ENCODE data around the gene MAN1C1.

Gene MAN1C1

GRCh38 chr1:25809929-25810328 is 193.3 kb downstream of the MAN1C1 start:
- no peaks in the 10 kb centered on the region for H3K27me3 ChIP-seq (ENCODE audit: insufficient read depth, low read length, poor library complexity)
- H3K9ac ChIP-seq (ENCODE audit: low read depth, low read length), result no peak overlapping the region
- no peak overlapping the region for H3K4me2 ChIP-seq (ENCODE audit: insufficient read depth, low read length)
- ATAC-seq (ENCODE audit: insufficient read depth, low read depth) (no peak), DNase-seq (no peak)
- H3K4me3 ChIP-seq (ENCODE audit: low read depth in 1 of 2, low read length in 2 of 2), result no peak overlapping the region
- no peak for TF ChIP-seq CTCF (IDR thresholded peaks at IDR 0.05; ENCODE audit: borderline replicate concordance, extremely low read depth, low read length, poor library complexity, severe bottlenecking)
- TF ChIP-seq EZH2 (IDR thresholded peaks at IDR 0.05; ENCODE audit: borderline replicate concordance, low read depth, low read length, severe bottlenecking), result no peak
- H3K36me3 ChIP-seq (ENCODE audit: insufficient read depth, low read length), result no peaks in the 10 kb centered on the region
- H4K20me1 ChIP-seq (ENCODE audit: insufficient read depth, low read length), result peaks cover 8% of the 10 kb centered on the region
- H2AFZ ChIP-seq (ENCODE audit: low read depth, low read length), result no peak overlapping the region
- no peak overlapping the region for H3K27ac ChIP-seq (ENCODE audit: low read length)
- no peaks in the 10 kb centered on the region for H3K79me2 ChIP-seq (ENCODE audit: insufficient read depth, low read length)
- no peaks in the 10 kb centered on the region for H3K9me3 ChIP-seq (ENCODE audit: insufficient read depth, low read length, severe bottlenecking)
- peaks cover 3% of the 10 kb centered on the region for H3K4me1 ChIP-seq (ENCODE audit: insufficient read depth, low read length)

- no peak overlapping the region for H3K27ac ChIP-seq (ENCODE audit: low read length)
- no peak overlapping the region for H3K4me3 ChIP-seq (ENCODE audit: low read depth in 1 of 2, low read length in 2 of 2)
- 0 out of 2 replicates have a peak overlapping the region, but pooled peaks have one; percentile 12 for H3K9ac ChIP-seq (ENCODE audit: low read depth, low read length)
- no peaks in the 10 kb centered on the region for H3K36me3 ChIP-seq (ENCODE audit: insufficient read depth, low read length)
- no peak overlapping the region for H3K4me2 ChIP-seq (ENCODE audit: insufficient read depth, low read length)
- peak overlapping the region; percentile 68; the same call in 1 of the 2 replicates for H2AFZ ChIP-seq (ENCODE audit: low read depth, low read length)
- H4K20me1 ChIP-seq (ENCODE audit: insufficient read depth, low read length), result peaks cover 8% of the 10 kb centered on the region
- peaks cover 3% of the 10 kb centered on the region for H3K4me1 ChIP-seq (ENCODE audit: insufficient read depth, low read length)
- DNase-seq (peak; percentile 78), ATAC-seq (ENCODE audit: insufficient read depth, low read depth) (peak; percentile 90)
- no peaks in the 10 kb centered on the region for H3K9me3 ChIP-seq (ENCODE audit: insufficient read depth, low read length, severe bottlenecking)
- H3K27me3 ChIP-seq (ENCODE audit: insufficient read depth, low read length, poor library complexity), result no peaks in the 10 kb centered on the region
- H3K79me2 ChIP-seq (ENCODE audit: insufficient read depth, low read length), result no peaks in the 10 kb centered on the region
- TF ChIP-seq EZH2 (IDR thresholded peaks at IDR 0.05; ENCODE audit: borderline replicate concordance, low read depth, low read length, severe bottlenecking) (no peak), CTCF (IDR thresholded peaks at IDR 0.05; ENCODE audit: borderline replicate concordance, extremely low read depth, low read length, poor library complexity, severe bottlenecking) (peak; percentile 98)
Observed at GRCh38 chr1:25810341-25811299, 194.0 kb downstream of the MAN1C1 start.

- H3K27ac ChIP-seq (ENCODE audit: low read length), result no peak overlapping the region
- H3K4me1 ChIP-seq (ENCODE audit: insufficient read depth, low read length), result peaks cover 3% of the 10 kb centered on the region
- no peaks in the 10 kb centered on the region for H3K36me3 ChIP-seq (ENCODE audit: insufficient read depth, low read length)
- H3K9me3 ChIP-seq (ENCODE audit: insufficient read depth, low read length, severe bottlenecking), result no peaks in the 10 kb centered on the region
- ATAC-seq (ENCODE audit: insufficient read depth, low read depth) (no peak), DNase-seq (no peak)
- no peak overlapping the region for H2AFZ ChIP-seq (ENCODE audit: low read depth, low read length)
- H3K9ac ChIP-seq (ENCODE audit: low read depth, low read length), result no peak overlapping the region
- no peaks in the 10 kb centered on the region for H3K27me3 ChIP-seq (ENCODE audit: insufficient read depth, low read length, poor library complexity)
- no peak overlapping the region for H3K4me2 ChIP-seq (ENCODE audit: insufficient read depth, low read length)
- H3K4me3 ChIP-seq (ENCODE audit: low read depth in 1 of 2, low read length in 2 of 2), result no peak overlapping the region
- H4K20me1 ChIP-seq (ENCODE audit: insufficient read depth, low read length), result peaks cover 8% of the 10 kb centered on the region
- H3K79me2 ChIP-seq (ENCODE audit: insufficient read depth, low read length), result no peaks in the 10 kb centered on the region
- TF ChIP-seq CTCF (IDR thresholded peaks at IDR 0.05; ENCODE audit: borderline replicate concordance, extremely low read depth, low read length, poor library complexity, severe bottlenecking) (no peak), EZH2 (IDR thresholded peaks at IDR 0.05; ENCODE audit: borderline replicate concordance, low read depth, low read length, severe bottlenecking) (no peak)
Observed at GRCh38 chr1:25811384-25812082, 194.9 kb downstream of the MAN1C1 start.
